SK-N-SH (cell line): Measurements from ENCODE around the gene HHIPL1. TPM values are rescaled to one million over a fixed set of nuclear protein-coding genes. Genes with fewer than 3 reads are reported as not detected.

Experiments
- CTCF ChIA-PET: fragments of 300-600, 350-600 bp; formaldehyde crosslinking; extraction: SDS; loops from one replicate; lab custom pipeline; 2021; lab: Yijun Ruan, JAX
- POLR2A ChIA-PET: fragments of 350-600 bp; sonication (Branson Sonifier 250); formaldehyde crosslinking; extraction: SDS; loops from one replicate; lab custom pipeline; 2020; ENCODE audit warnings: antibody characterized with exemption, inconsistent platforms; lab: Yijun Ruan, JAX
- DNase-seq: peaks from one replicate; pipeline ENCODE4 v3.0.0; 2012
- H2AFZ ChIP-seq: fragments of 200-600 bp; sonication (generic); 2 replicates; pipeline ENCODE4 v1.8.1; 2016; ENCODE audit warnings: antibody characterized with exemption, mild to moderate bottlenecking, low read depth
- H3F3A ChIP-seq: fragments of 200-600 bp; sonication (generic); replicated peaks from 2 replicates; pipeline ENCODE3; 2016; ENCODE audit warnings: antibody characterized with exemption, mild to moderate bottlenecking; ENCODE audit not compliant: insufficient read depth
- H3K27ac ChIP-seq, 2 experiments: fragments of 200-500 bp in 1 of 2; fragments of 200-600 bp in 1 of 2; sonication (Bioruptor generic) in 1 of 2; sonication (generic), shearing (Covaris generic) in 1 of 2; 2 replicates each; pipeline versions ENCODE4 v1.5.1 to v1.6.1; 2014 to 2016; ENCODE audit warnings: low read depth in 2 of 2, inconsistent platforms in 1 of 2, low read length in 1 of 2, mild to moderate bottlenecking in 1 of 2, mixed read lengths in 1 of 2
- H3K27me3 ChIP-seq: fragments of 200-600 bp; sonication (generic), shearing (Covaris generic); 2 replicates; pipeline ENCODE4 v1.6.1; 2016; ENCODE audit warnings: mixed run types; ENCODE audit not compliant: insufficient read depth
- H3K36me3 ChIP-seq, 2 experiments: fragments of 200-500 bp in 1 of 2; fragments of 200-600 bp in 1 of 2; sonication (Bioruptor generic) in 1 of 2; sonication (generic) in 1 of 2; replicated peaks in 1 of 2; 2 replicates each; pipeline versions ENCODE3 to v1.5.1; 2014 to 2016; ENCODE audit warnings: low read length in 1 of 2, mild to moderate bottlenecking in 1 of 2; ENCODE audit not compliant: insufficient read depth in 2 of 2, control insufficient read depth in 1 of 2
- H3K4me1 ChIP-seq, 2 experiments: fragments of 200-500 bp in 1 of 2; fragments of 200-600 bp in 1 of 2; sonication (Bioruptor generic) in 1 of 2; sonication (generic), shearing (Covaris generic) in 1 of 2; 2 replicates each; pipeline versions ENCODE4 v1.5.1 to v1.6.1; 2014 to 2016; ENCODE audit warnings: low read depth in 1 of 2, low read length in 1 of 2, mixed run types in 1 of 2; ENCODE audit not compliant: insufficient read depth in 2 of 2, control insufficient read depth in 1 of 2
- H3K4me2 ChIP-seq: fragments of 200-600 bp; sonication (generic), shearing (Covaris generic); 2 replicates; pipeline ENCODE4 v1.6.1; 2017; ENCODE audit warnings: mixed run types
- H3K4me3 ChIP-seq, 2 experiments: fragments of 200-500 bp in 1 of 2; fragments of 200-600 bp in 1 of 2; sonication (Bioruptor generic) in 1 of 2; sonication (generic), shearing (Covaris generic) in 1 of 2; 2 replicates each; pipeline versions ENCODE4 v1.5.1 to v1.8.1; 2014 to 2016; ENCODE audit warnings: low read depth in 2 of 2, inconsistent platforms in 1 of 2, low read length in 1 of 2, mild to moderate bottlenecking in 1 of 2, mixed read lengths in 1 of 2, moderate library complexity in 1 of 2
- H3K79me2 ChIP-seq: fragments of 200-600 bp; sonication (generic); 2 replicates; pipeline ENCODE4 v1.8.1; 2017; ENCODE audit warnings: mild to moderate bottlenecking; ENCODE audit not compliant: insufficient read depth
- H3K9ac ChIP-seq: fragments of 200-600 bp; sonication (generic); 2 replicates; pipeline ENCODE4 v1.6.1; 2017; ENCODE audit warnings: mixed run types
- H3K9me2 ChIP-seq: fragments of 200-600 bp; sonication (generic); 2 replicates; pipeline ENCODE4 v1.6.1; 2017; ENCODE audit warnings: mixed run types
- H3K9me3 ChIP-seq: fragments of 200-600 bp; sonication (generic); 2 replicates; pipeline ENCODE4 v1.6.1; 2017; ENCODE audit warnings: mixed run types, mild to moderate bottlenecking, moderate library complexity
- H4K20me1 ChIP-seq: fragments of 200-600 bp; sonication (generic); 2 replicates; pipeline ENCODE4 v1.6.1; 2017; ENCODE audit warnings: mild to moderate bottlenecking, mixed run types; ENCODE audit not compliant: insufficient read depth
- CTCF ChIP-seq: fragments of 200-600 bp; sonication (generic); IDR thresholded peaks from 2 replicates; pipeline ENCODE4 v1.6.1; 2017; ENCODE audit warnings: antibody characterized with exemption, mild to moderate bottlenecking, moderate library complexity
- ELF1 ChIP-seq: IDR thresholded peaks from 2 replicates; pipeline ENCODE4 v1.4.0; 2012
- EZH2phosphoT487 ChIP-seq: fragments of 200-600 bp; sonication (generic); IDR thresholded peaks from 2 replicates; pipeline ENCODE4 v1.6.1; 2017; ENCODE audit warnings: low read depth, mixed run types, mild to moderate bottlenecking, antibody characterized with exemption, moderate library complexity, borderline replicate concordance
- FOXM1 ChIP-seq: IDR thresholded peaks from 2 replicates; pipeline ENCODE4 v1.4.0; 2012; ENCODE audit warnings: low read depth, mild to moderate bottlenecking
- GATA2 ChIP-seq: sonication (generic); formaldehyde crosslinking; IDR thresholded peaks from 2 replicates; pipeline ENCODE4 v1.5.0; 2020; ENCODE audit warnings: mild to moderate bottlenecking, missing genetic modification reagents
- IRF3 ChIP-seq: fragments of 150-350 bp; IDR thresholded peaks from 2 replicates; pipeline ENCODE4 v1.6.1; 2016; ENCODE audit warnings: mild to moderate bottlenecking, low read depth, low read length
- MEF2A ChIP-seq: IDR thresholded peaks from 2 replicates; pipeline ENCODE4 v1.4.0; 2012; ENCODE audit warnings: low read depth, borderline replicate concordance
- NFIC ChIP-seq: IDR thresholded peaks from 2 replicates; pipeline ENCODE4 v1.4.0; 2012; ENCODE audit warnings: borderline replicate concordance
- RAD21 ChIP-seq: IDR thresholded peaks from 2 replicates; pipeline ENCODE4 v1.6.1; 2012; ENCODE audit warnings: mild to moderate bottlenecking, low read length
- RCOR1 ChIP-seq: fragments of 150-350 bp; IDR thresholded peaks from 2 replicates; pipeline ENCODE4 v1.6.1; 2017; ENCODE audit warnings: antibody characterized with exemption, low read length
- REST ChIP-seq: IDR thresholded peaks from 2 replicates; pipeline ENCODE4 v1.6.1; 2012; ENCODE audit warnings: mild to moderate bottlenecking, low read depth, low read length, moderate library complexity
- RXRA ChIP-seq: IDR thresholded peaks from 2 replicates; pipeline ENCODE4 v1.4.0; 2012; ENCODE audit warnings: low read depth, mild to moderate bottlenecking, borderline replicate concordance
- SIN3A ChIP-seq: IDR thresholded peaks from 2 replicates; pipeline ENCODE4 v1.6.1; 2012; ENCODE audit warnings: low read depth, mild to moderate bottlenecking, low read length, moderate library complexity, borderline replicate concordance
- TAF1 ChIP-seq: IDR thresholded peaks from 2 replicates; pipeline ENCODE4 v1.6.1; 2012; ENCODE audit warnings: low read depth, mild to moderate bottlenecking, low read length, moderate library complexity, borderline replicate concordance
- TCF12 ChIP-seq: IDR thresholded peaks from 2 replicates; pipeline ENCODE4 v1.4.0; 2012
- TEAD4 ChIP-seq: IDR thresholded peaks from 2 replicates; pipeline ENCODE4 v1.4.0; 2012; ENCODE audit warnings: mild to moderate bottlenecking, borderline replicate concordance; ENCODE audit not compliant: insufficient read depth
- USF1 ChIP-seq: IDR thresholded peaks from 2 replicates; pipeline ENCODE4 v1.4.0; 2012; ENCODE audit warnings: low read depth, borderline replicate concordance
- YY1 ChIP-seq: IDR thresholded peaks from 2 replicates; pipeline ENCODE4 v1.4.0; 2012; ENCODE audit warnings: low read depth, mild to moderate bottlenecking
- WGBS: methylation state at CpG from one replicate; pipeline ENCODE4 v1.1.6; 2017; ENCODE audit warnings: low lambda C conversion rate; 5-methylcytosine and 5-hydroxymethylcytosine counted together
- polyA plus RNA-seq, 3 experiments: library from polyadenylated mRNA; depleted of rRNA; stranded (reverse); fragments of >200 nt; gene quantifications; 2 replicates each; pipeline ENCODE4 v1.2.3, GENCODE V29; 2012
- TF ChIP-seq, protein P1 (sequence below): fragments of 150-350 bp; IDR thresholded peaks from 2 replicates; pipeline ENCODE4 v1.6.1; 2017; ENCODE audit warnings: antibody characterized with exemption, low read length, low read depth, borderline replicate concordance
- TF ChIP-seq, protein P2 (sequence below): IDR thresholded peaks from 2 replicates; pipeline ENCODE4 v1.4.0; 2012; ENCODE audit warnings: low read depth

Gene HHIPL1
- polyA plus RNA-seq, 1 of the 3 experiments (the other 2 are of a cell fraction), result 0.02 TPM

- Histone ChIP-seq H2AFZ (no peak overlapping the region), H3K4me1 (peaks cover 2 to 3% of the 10 kb centered on the region in 2 experiments; a peak in 2 of 4 replicates), H3K79me2 (no peaks in the 10 kb centered on the region), H3K27ac (no peak overlapping the region), H3F3A (no peaks in the 10 kb centered on the region), H3K4me3 (no peak overlapping the region), H3K9me3 (no peaks in the 10 kb centered on the region), H3K9me2 (no peaks in the 10 kb centered on the region), H3K36me3 (no peaks in the 10 kb centered on the region), H3K27me3 (0 out of 2 replicates have a peak, but pooled peaks cover 7% of the 10 kb centered on the region), H3K9ac (no peak overlapping the region), H4K20me1 (no peaks in the 10 kb centered on the region), H3K4me2 (no peak overlapping the region)
- POLR2A ChIA-PET, result no interaction called here
- TF ChIP-seq IRF3 (no peak), TEAD4 (no peak), MEF2A (no peak), RCOR1 (no peak), YY1 (no peak), SIN3A (no peak), EZH2phosphoT487 (no peak), ELF1 (no peak), RXRA (no peak), USF1 (no peak), RAD21 (no peak)
- TF ChIP-seq, protein P1, sequence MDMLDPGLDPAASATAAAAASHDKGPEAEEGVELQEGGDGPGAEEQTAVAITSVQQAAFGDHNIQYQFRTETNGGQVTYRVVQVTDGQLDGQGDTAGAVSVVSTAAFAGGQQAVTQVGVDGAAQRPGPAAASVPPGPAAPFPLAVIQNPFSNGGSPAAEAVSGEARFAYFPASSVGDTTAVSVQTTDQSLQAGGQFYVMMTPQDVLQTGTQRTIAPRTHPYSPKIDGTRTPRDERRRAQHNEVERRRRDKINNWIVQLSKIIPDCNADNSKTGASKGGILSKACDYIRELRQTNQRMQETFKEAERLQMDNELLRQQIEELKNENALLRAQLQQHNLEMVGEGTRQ, result no peak
- TF ChIP-seq, protein P2, sequence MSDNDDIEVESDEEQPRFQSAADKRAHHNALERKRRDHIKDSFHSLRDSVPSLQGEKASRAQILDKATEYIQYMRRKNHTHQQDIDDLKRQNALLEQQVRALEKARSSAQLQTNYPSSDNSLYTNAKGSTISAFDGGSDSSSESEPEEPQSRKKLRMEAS, result no peak
- no peak for DNase-seq
- CTCF ChIA-PET, result interaction anchor here (1.4 to 2.3 kb wide), 3 partner anchors 12 to 210 kb away, joined by 4 to 20 read pairs (median 9); no protein-coding TSS in a partner anchor
- 58% methylated on average over 8 of the region's 10 CpGs for WGBS
Observed at GRCh38 chr14:99675951-99676350, 31.0 kb downstream of the HHIPL1 start.

DNA sequence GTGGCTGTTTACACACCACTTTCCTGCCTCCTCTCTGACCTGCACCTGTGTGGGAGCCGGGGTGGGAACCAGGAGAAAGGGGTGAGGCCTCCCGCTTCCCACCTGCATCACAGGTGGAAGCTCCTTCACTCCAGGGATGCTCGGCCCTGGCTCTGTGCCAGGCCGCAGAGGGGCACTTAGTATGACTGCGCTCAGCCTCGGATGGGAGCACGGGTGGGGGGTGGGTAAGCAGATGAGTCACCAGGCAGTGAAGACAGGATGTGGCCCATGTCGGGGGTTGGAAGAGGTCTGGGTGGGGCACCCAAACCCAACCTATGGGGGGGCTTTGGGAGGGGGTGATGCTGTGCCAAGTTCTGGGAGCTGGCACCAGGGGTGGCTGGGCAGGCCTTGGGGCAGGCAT, 31.7 kb downstream of the HHIPL1 start:
- CTCF ChIA-PET, result interaction anchor here (1.2 to 2.3 kb wide), 5 partner anchors 11 to 209 kb away, joined by 3 to 20 read pairs (median 7); no protein-coding TSS in a partner anchor
- peaks cover 0 to 3% of the 10 kb centered on the region in 2 experiments; a peak in 1 of 4 replicates for H3K4me1 ChIP-seq
- TF ChIP-seq TCF12 (no peak), TEAD4 (no peak), ELF1 (no peak), CTCF (no peak), NFIC (no peak), REST (no peak), GATA2 (CRISPR knock-in tag) (no peak), SIN3A (no peak), FOXM1 (no peak), TAF1 (no peak)

More for the DNA sequence above, 31.7 kb downstream of the HHIPL1 start:
- Histone ChIP-seq H3K4me3 (no peak overlapping the region), H3K4me2 (no peak overlapping the region), H3F3A (no peaks in the 10 kb centered on the region), H3K79me2 (no peaks in the 10 kb centered on the region), H3K9me2 (no peaks in the 10 kb centered on the region), H3K27ac (no peak overlapping the region), H3K36me3 (no peaks in the 10 kb centered on the region), H3K27me3 (0 out of 2 replicates have a peak, but pooled peaks cover 7% of the 10 kb centered on the region), H3K9ac (no peak overlapping the region), H4K20me1 (no peaks in the 10 kb centered on the region), H3K9me3 (no peaks in the 10 kb centered on the region), H2AFZ (no peak overlapping the region)
- DNase-seq, result no peak
- 56% methylated on average over 4 of the region's 8 CpGs for WGBS
- POLR2A ChIA-PET, result no interaction called here
